Myometrial cell (primary cell): ENCODE data around the gene ADGRG3. TPM values are rescaled to one million over a fixed set of nuclear protein-coding genes. Genes with fewer than 3 reads are reported as not detected.

Source experiments
- total RNA-seq: library from RNA; depleted of rRNA; stranded (reverse); fragments of >200 nt; gene quantifications from 2 replicates; pipeline ENCODE4 v1.2.3, GENCODE V29; 2015

Gene ADGRG3, protein sequence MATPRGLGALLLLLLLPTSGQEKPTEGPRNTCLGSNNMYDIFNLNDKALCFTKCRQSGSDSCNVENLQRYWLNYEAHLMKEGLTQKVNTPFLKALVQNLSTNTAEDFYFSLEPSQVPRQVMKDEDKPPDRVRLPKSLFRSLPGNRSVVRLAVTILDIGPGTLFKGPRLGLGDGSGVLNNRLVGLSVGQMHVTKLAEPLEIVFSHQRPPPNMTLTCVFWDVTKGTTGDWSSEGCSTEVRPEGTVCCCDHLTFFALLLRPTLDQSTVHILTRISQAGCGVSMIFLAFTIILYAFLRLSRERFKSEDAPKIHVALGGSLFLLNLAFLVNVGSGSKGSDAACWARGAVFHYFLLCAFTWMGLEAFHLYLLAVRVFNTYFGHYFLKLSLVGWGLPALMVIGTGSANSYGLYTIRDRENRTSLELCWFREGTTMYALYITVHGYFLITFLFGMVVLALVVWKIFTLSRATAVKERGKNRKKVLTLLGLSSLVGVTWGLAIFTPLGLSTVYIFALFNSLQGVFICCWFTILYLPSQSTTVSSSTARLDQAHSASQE
- total RNA-seq = not detected in 2 replicates

DNA sequence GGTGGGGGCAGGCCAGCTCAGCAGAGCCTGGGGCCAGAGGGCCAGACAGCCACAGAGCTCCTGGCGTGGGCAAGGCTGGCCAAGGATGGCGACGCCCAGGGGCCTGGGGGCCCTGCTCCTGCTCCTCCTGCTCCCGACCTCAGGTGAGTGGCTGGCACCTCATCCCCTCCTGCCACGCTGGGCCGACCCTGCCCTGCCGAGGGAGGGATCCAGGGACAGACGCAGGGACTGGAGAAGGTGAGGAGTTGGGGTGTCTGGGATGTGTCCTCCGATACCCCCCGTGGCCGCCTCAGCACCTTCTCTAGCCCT lies at the start of gene ADGRG3:
TSS of gene ADGRG3 (plus strand) at position 44 of the 309 bp plus-strand sequence. CDS start at position 86, 42 bp downstream.

GRCh38 chr16:57628008-57628781 lies 39.9 kb upstream of the ADGRG3 start, which contains the start of gene ADGRG1:
Gene ADGRG1 (plus strand): TSS chr16:57628630. CDS start chr16:57650288, 21,658 bp downstream.

GRCh38 chr16:57694725-57695679 lies 26.9 kb downstream of the ADGRG3 start, which contains the start of gene DRC7:
Gene DRC7 (plus strand): TSS chr16:57694806. CDS start chr16:57697950, 3,144 bp downstream.

DNA sequence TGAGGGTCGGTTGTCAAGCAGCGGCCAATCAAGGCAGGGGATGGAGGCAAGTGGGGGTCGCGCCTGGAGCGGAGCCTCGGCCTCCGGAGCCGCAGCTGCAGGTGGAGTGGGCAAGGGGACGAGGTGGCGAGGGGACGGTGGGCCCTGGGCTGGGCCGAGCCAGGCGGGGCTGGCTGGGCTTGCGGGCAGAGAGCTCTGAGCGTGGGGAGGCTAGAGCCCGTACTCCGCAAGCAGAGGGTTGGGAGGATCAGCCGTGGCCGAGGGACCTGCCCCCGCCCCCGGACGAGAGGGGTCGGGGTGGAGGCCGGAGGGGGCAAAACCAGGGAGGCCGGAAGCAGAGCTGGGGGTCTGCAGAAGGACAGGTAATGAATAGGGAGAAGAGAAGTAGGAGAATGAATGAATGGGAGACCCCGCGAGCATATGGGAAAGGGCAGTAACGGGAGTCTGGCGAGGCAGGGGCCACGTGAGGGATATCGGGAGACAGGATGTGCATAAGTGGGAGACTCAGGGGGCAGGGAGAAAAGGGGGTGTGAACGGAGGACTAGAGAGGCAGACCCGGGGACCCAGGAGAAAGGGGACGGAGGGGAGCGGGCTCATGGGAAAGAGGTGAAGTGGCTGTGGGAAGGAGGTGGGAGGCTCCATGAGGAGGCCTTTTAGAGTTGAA lies 67.8 kb downstream of the ADGRG3 start, which contains the start of gene KATNB1:
TSS of gene KATNB1 (plus strand) at position 16 of the 664 bp plus-strand sequence. CDS start 1,474 bp downstream, outside the sequence.

Other genes with a start within 250 kb of the ADGRG3 start
- gene CIAPIN1, start 220.9 kb upstream of the ADGRG3 start, total RNA-seq = 33.7 and 37.7 TPM in 2 replicates
- gene COQ9, start 220.8 kb upstream of the ADGRG3 start, total RNA-seq = 47.7 and 66.3 TPM in 2 replicates
- 128 and 132 TPM in 2 replicates for gene POLR2C, start 205.6 kb upstream of the ADGRG3 start, total RNA-seq
- 43.5 and 47.9 TPM in 2 replicates for gene DOK4, start 181.8 kb upstream of the ADGRG3 start, total RNA-seq
- 16.1 and 21.0 TPM in 2 replicates for gene CCDC102A, start 131.7 kb upstream of the ADGRG3 start, total RNA-seq
- not detected in 2 replicates for gene ADGRG5, start 125.7 kb upstream of the ADGRG3 start, total RNA-seq
- gene ADGRG1, start 39.7 kb upstream of the ADGRG3 start, total RNA-seq = under 0.01 TPM in 2 replicates
- not detected in 2 replicates for gene DRC7, start 26.5 kb downstream of the ADGRG3 start, total RNA-seq
- gene KATNB1, start 67.5 kb downstream of the ADGRG3 start, total RNA-seq = 34.6 and 40.9 TPM in 2 replicates
- 38.3 and 44.1 TPM in 2 replicates for gene KIFC3, start 134.2 kb downstream of the ADGRG3 start, total RNA-seq